HepG2 (cell line): ENCODE measurements around the gene TNFRSF6B. TPM values are rescaled to one million over a fixed set of nuclear protein-coding genes. Genes with fewer than 3 reads are reported as not detected.

Experiments used
- AGO1 ChIP-seq: fragments of 200-400 bp; formaldehyde crosslinking; IDR thresholded peaks from 2 replicates; pipeline ENCODE4 v1.6.1; 2017; ENCODE audit warnings: mild to moderate bottlenecking, low read depth, low read length, moderate library complexity; ENCODE audit not compliant: poor library complexity, severe bottlenecking
- GTF3A ChIP-seq: sonication (generic); formaldehyde crosslinking; conservative IDR thresholded peaks from 2 replicates; pipeline ENCODE4 v1.4.0; 2020; ENCODE audit warnings: mild to moderate bottlenecking, missing genetic modification reagents
- HHEX ChIP-seq: IDR thresholded peaks from 2 replicates; pipeline ENCODE4 v1.6.1; 2016; ENCODE audit warnings: control low read depth
- HNRNPUL1 ChIP-seq: fragments of 200-400 bp; formaldehyde crosslinking; IDR thresholded peaks from 2 replicates; pipeline ENCODE4 v1.6.1; 2017; ENCODE audit warnings: low read depth, mild to moderate bottlenecking, low read length, moderate library complexity
- KLF15 ChIP-seq: sonication (generic); formaldehyde crosslinking; IDR thresholded peaks from 2 replicates; pipeline ENCODE4 v1.8.1; 2023; ENCODE audit warnings: borderline replicate concordance, mild to moderate bottlenecking, inconsistent platforms, missing genetic modification reagents, mixed read lengths
- MAFK ChIP-seq, 2 experiments: IDR thresholded peaks in 1 of 2; conservative IDR thresholded peaks in 1 of 2; 2 replicates each; pipeline ENCODE4 v1.6.1; 2011; ENCODE audit warnings: improper control_type of control experiment in 2 of 2, low read length in 2 of 2
- MAX ChIP-seq: IDR thresholded peaks from 2 replicates; pipeline ENCODE4 v1.6.1; 2012; ENCODE audit warnings: inconsistent platforms
- MEF2D ChIP-seq: sonication (generic); formaldehyde crosslinking; IDR thresholded peaks from 2 replicates; pipeline ENCODE4 v1.5.1; 2020; ENCODE audit warnings: mild to moderate bottlenecking, missing genetic modification reagents
- NR3C1 ChIP-seq: sonication (generic); formaldehyde crosslinking; IDR thresholded peaks from 2 replicates; pipeline ENCODE4 v1.4.0; 2020; ENCODE audit warnings: missing genetic modification reagents
- PHF21A ChIP-seq: sonication (generic); formaldehyde crosslinking; IDR thresholded peaks from 2 replicates; pipeline ENCODE4 v1.5.0; 2020; ENCODE audit warnings: mild to moderate bottlenecking, missing genetic modification reagents
- RBAK ChIP-seq: sonication (generic); formaldehyde crosslinking; IDR thresholded peaks from 2 replicates; pipeline ENCODE4 v1.5.1; 2020; ENCODE audit warnings: mild to moderate bottlenecking, missing genetic modification reagents
- RFXANK ChIP-seq: IDR thresholded peaks from 2 replicates; pipeline ENCODE4 v1.6.1; 2016
- RFXAP ChIP-seq: sonication (generic); formaldehyde crosslinking; IDR thresholded peaks from 2 replicates; pipeline ENCODE4 v1.4.0; 2020; ENCODE audit warnings: missing genetic modification reagents, borderline replicate concordance
- SKIL ChIP-seq: sonication (generic); formaldehyde crosslinking; IDR thresholded peaks from 2 replicates; pipeline ENCODE4 v1.8.0; 2022; ENCODE audit warnings: missing genetic modification reagents, mild to moderate bottlenecking, moderate library complexity, borderline replicate concordance
- SMARCC2 ChIP-seq: fragments of 450-650 bp; IDR thresholded peaks from 2 replicates; pipeline ENCODE4 v1.6.1; 2017; ENCODE audit warnings: antibody characterized with exemption, mild to moderate bottlenecking
- SOX6 ChIP-seq, 2 experiments: fragments of 450-650 bp in 1 of 2; sonication (generic) in 1 of 2; formaldehyde crosslinking in 1 of 2; IDR thresholded peaks; 2 replicates each; pipeline versions ENCODE4 v1.4.0 to v1.6.1; 2017 to 2020; ENCODE audit warnings: antibody characterized with exemption in 1 of 2, mild to moderate bottlenecking in 1 of 2, missing genetic modification reagents in 1 of 2
- SP140L ChIP-seq: sonication (generic); formaldehyde crosslinking; IDR thresholded peaks from 2 replicates; pipeline ENCODE4 v1.4.0; 2020; ENCODE audit warnings: missing genetic modification reagents, borderline replicate concordance
- SP4 ChIP-seq: sonication (generic); formaldehyde crosslinking; IDR thresholded peaks from 2 replicates; pipeline ENCODE4 v1.8.1; 2023; ENCODE audit warnings: mild to moderate bottlenecking, missing genetic modification reagents
- SRSF4 ChIP-seq: fragments of 200-400 bp; formaldehyde crosslinking; IDR thresholded peaks from one replicate; pipeline ENCODE4 v1.6.1; 2018; ENCODE audit warnings: mild to moderate bottlenecking, low read depth, low read length, moderate library complexity; ENCODE audit not compliant: poor library complexity, severe bottlenecking
- ZBTB42 ChIP-seq: sonication (generic); formaldehyde crosslinking; IDR thresholded peaks from 2 replicates; pipeline ENCODE4 v1.5.0; 2020; ENCODE audit warnings: mild to moderate bottlenecking, missing genetic modification reagents
- ZFP37 ChIP-seq: sonication (generic); formaldehyde crosslinking; IDR thresholded peaks from 2 replicates; pipeline ENCODE4 v1.4.0; 2020; ENCODE audit warnings: missing genetic modification reagents, borderline replicate concordance
- ZNF24 ChIP-seq: fragments of 450-650 bp; IDR thresholded peaks from 2 replicates; pipeline ENCODE4 v1.6.1; 2017; ENCODE audit warnings: antibody characterized with exemption, mild to moderate bottlenecking
- ZNF280B ChIP-seq: sonication (generic); formaldehyde crosslinking; IDR thresholded peaks from 2 replicates; pipeline ENCODE4 v1.5.0; 2020; ENCODE audit warnings: missing genetic modification reagents, mild to moderate bottlenecking, borderline replicate concordance
- ZNF672 ChIP-seq: sonication (generic); formaldehyde crosslinking; IDR thresholded peaks from 2 replicates; pipeline ENCODE4 v1.8.1; 2022; ENCODE audit warnings: missing genetic modification reagents
- ZNF746 ChIP-seq: sonication (generic); formaldehyde crosslinking; IDR thresholded peaks from 2 replicates; pipeline ENCODE4 v1.8.0; 2022; ENCODE audit warnings: mild to moderate bottlenecking, missing genetic modification reagents
- polyA plus RNA-seq, 8 experiments: library from polyadenylated mRNA; depleted of rRNA in 3 of 8; stranded (reverse) in 7 of 8; unstranded in 1 of 8; fragments of >200 nt; fragmentation: Illumina TruSeq in 4 of 8; extraction: Trizol in 4 of 8; gene quantifications; 2 replicates each; pipeline versions ENCODE4 v1.2.1 to v1.2.3, GENCODE V29; 2011 to 2016; ENCODE audit warnings: low read depth in 4 of 8, missing spikeins in 1 of 8, mixed read lengths in 1 of 8; ENCODE audit not compliant: insufficient read depth in 1 of 8
- total RNA-seq, 5 experiments: library from RNA; depleted of rRNA; stranded (reverse); fragments of >200 nt; fragmentation: Illumina TruSeq; extraction: Trizol; gene quantifications; 2 replicates each; pipeline ENCODE4 v1.2.3, GENCODE V29; 2016; ENCODE audit warnings: low read depth in 1 of 5
- TF ChIP-seq, protein P1 (sequence below): sonication (generic); formaldehyde crosslinking; IDR thresholded peaks from 2 replicates; pipeline ENCODE4 v1.4.0; 2020; ENCODE audit warnings: low read depth, mild to moderate bottlenecking, missing genetic modification reagents

TNFRSF6B gene
- total and polyA plus RNA-seq, 2 of the 13 experiments (the other 11 are each of a cell fraction or from before 2014, with no cell fraction given): 0.24 TPM; not detected in 1

- TF ChIP-seq ZNF280B (CRISPR knock-in tag): peak; percentile 95
- TF ChIP-seq NR3C1 (CRISPR knock-in tag): peak; percentile 89; the same call in 1 of the 2 replicates
- no peak for TF ChIP-seq SMARCC2
- TF ChIP-seq ZFP37 (CRISPR knock-in tag): peak; percentile 30; the same call in 1 of the 2 replicates
- peak; percentile 94 for TF ChIP-seq ZNF746 (CRISPR knock-in tag)
- TF ChIP-seq ZNF24: no peak
- peak; percentile 95 for TF ChIP-seq ZNF672 (CRISPR knock-in tag)
- TF ChIP-seq SOX6 (IDR thresholded peaks at IDR 0.05): no peak
- peak; percentile 56 for TF ChIP-seq SOX6 (CRISPR knock-in tag; IDR thresholded peaks at IDR 0.05)
- TF ChIP-seq KLF15 (CRISPR knock-in tag): no peak; the same call in none of the 2 replicates
- TF ChIP-seq AGO1: no peak
- peak; percentile 61 for TF ChIP-seq RFXAP (CRISPR knock-in tag)
- peak; percentile 94 for TF ChIP-seq SKIL
- TF ChIP-seq SRSF4: peak; percentile 53
- TF ChIP-seq HHEX (CRISPR knock-in tag): peak; percentile 11; the same call in 1 of the 2 replicates
- TF ChIP-seq MAX: peak; percentile 93
- peak; percentile 67; the same call in 1 of the 2 replicates for TF ChIP-seq PHF21A (CRISPR knock-in tag)
- TF ChIP-seq SP4 (CRISPR knock-in tag): no peak; the same call in 1 of the 2 replicates
- peak; percentile 87 for TF ChIP-seq MEF2D (CRISPR knock-in tag)
- TF ChIP-seq RBAK (CRISPR knock-in tag): 0 out of 2 replicates have a peak, but pooled peaks have one; percentile 14
- TF ChIP-seq, protein P1, sequence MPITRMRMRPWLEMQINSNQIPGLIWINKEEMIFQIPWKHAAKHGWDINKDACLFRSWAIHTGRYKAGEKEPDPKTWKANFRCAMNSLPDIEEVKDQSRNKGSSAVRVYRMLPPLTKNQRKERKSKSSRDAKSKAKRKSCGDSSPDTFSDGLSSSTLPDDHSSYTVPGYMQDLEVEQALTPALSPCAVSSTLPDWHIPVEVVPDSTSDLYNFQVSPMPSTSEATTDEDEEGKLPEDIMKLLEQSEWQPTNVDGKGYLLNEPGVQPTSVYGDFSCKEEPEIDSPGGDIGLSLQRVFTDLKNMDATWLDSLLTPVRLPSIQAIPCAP (CRISPR knock-in tag): peak; percentile 61
- TF ChIP-seq SP140L (CRISPR knock-in tag): no peak; the same call in 1 of the 2 replicates
- 0 out of 2 replicates have a peak, but pooled peaks have one; percentile 55 for TF ChIP-seq HNRNPUL1
- no peak for TF ChIP-seq MAFK (conservative IDR thresholded peaks at IDR 0.05 in 1 of 2, IDR thresholded peaks at IDR 0.05 in 1 of 2; ENCODE audit: low read length in 2 of 2)
- peak; percentile 93; the same call in 1 of the 2 replicates for TF ChIP-seq GTF3A (CRISPR knock-in tag)
- no peak for TF ChIP-seq RFXANK (CRISPR knock-in tag)
- TF ChIP-seq ZBTB42 (CRISPR knock-in tag): no peak; the same call in 1 of the 2 replicates
Measured at GRCh38 chr20:63737945-63738686, 41.7 kb downstream of the TNFRSF6B start (continued).
